HG02571 (cell line): Measurements from ENCODE around the gene HMGA1.
"Not testable (repeated sequence)": the region's sequence is repeated elsewhere in the genome, so short reads cannot be mapped to it uniquely, and the experiment has no call there.

ENCODE experiments used
- ATAC-seq: cut with Tn5 transposase; IDR thresholded peaks from one replicate; pipeline ENCODE4 v1.9.1; 2021; ENCODE audit warnings: mild to moderate bottlenecking, moderate library complexity; ENCODE audit not compliant: unreplicated experiment

HMGA1 gene

GRCh38 chr6:34239893-34240292 is 3.2 kb downstream of the HMGA1 start:
- no peak for ATAC-seq

- no peak for ATAC-seq
Measured at GRCh38 chr6:34240329-34241248, 3.9 kb downstream of the HMGA1 start.

- ATAC-seq = no peak
Measured at GRCh38 chr6:34241351-34242215, 4.9 kb downstream of the HMGA1 start.

- ATAC-seq = no peak
Measured at GRCh38 chr6:34242252-34243130, 5.8 kb downstream of the HMGA1 start.

- no peak for ATAC-seq
Measured at GRCh38 chr6:34243131-34243771, 6.6 kb downstream of the HMGA1 start.

- no peak for ATAC-seq
Measured at GRCh38 chr6:34243901-34244884, 7.5 kb downstream of the HMGA1 start.

GRCh38 chr6:34245032-34245760 is 8.5 kb downstream of the HMGA1 start:
- ATAC-seq = not testable (repeated sequence)

GRCh38 chr6:34245761-34246140 is 9.1 kb downstream of the HMGA1 start:
- ATAC-seq = not testable (repeated sequence)

- ATAC-seq = no peak
Measured at GRCh38 chr6:34246249-34246562, 9.5 kb downstream of the HMGA1 start.

- no peak for ATAC-seq
Measured at GRCh38 chr6:34246563-34247391, 10.1 kb downstream of the HMGA1 start.

GRCh38 chr6:34247481-34248197 is 11.0 kb downstream of the HMGA1 start:
- ATAC-seq = no peak

GRCh38 chr6:34248198-34248726 is 11.6 kb downstream of the HMGA1 start:
- ATAC-seq = peak; percentile 15

GRCh38 chr6:34248727-34249468 is 12.2 kb downstream of the HMGA1 start, which contains the start of gene SMIM29:
SMIM29 (minus strand) TSS chr6:34249006; CDS start chr6:34247791, 1,215 bp downstream.
- peak; percentile 81 for ATAC-seq

- ATAC-seq = peak; percentile 16
Measured at GRCh38 chr6:34249469-34250261, 13.0 kb downstream of the HMGA1 start.

GRCh38 chr6:34252395-34252794 is 15.7 kb downstream of the HMGA1 start:
- ATAC-seq = not testable (repeated sequence)
